ENCODE measurements around the gene PIK3CD.
"Not testable (repeated sequence)": the region's sequence is repeated elsewhere in the genome, so short reads cannot be mapped to it uniquely, and the experiment has no call there.

Gene PIK3CD

GRCh38 chr1:9654834-9655723 is 3.5 kb downstream of the PIK3CD start:
- no peak for DNase-seq (ENCODE audit: low read depth)

GRCh38 chr1:9655836-9656235 is 4.3 kb downstream of the PIK3CD start:
- no peak for DNase-seq (ENCODE audit: low read depth)

GRCh38 chr1:9657521-9658032 is 6.0 kb downstream of the PIK3CD start:
- DNase-seq (ENCODE audit: low read depth) = no peak

- DNase-seq (ENCODE audit: low read depth) = no peak
Observed at GRCh38 chr1:9658199-9658598, 6.7 kb downstream of the PIK3CD start.

GRCh38 chr1:9659328-9659727 is 7.8 kb downstream of the PIK3CD start:
- DNase-seq (ENCODE audit: low read depth) = peak; percentile 91

GRCh38 chr1:9663257-9663656 is 11.7 kb downstream of the PIK3CD start:
- no peak for DNase-seq (ENCODE audit: low read depth)

GRCh38 chr1:9665193-9665592 is 13.7 kb downstream of the PIK3CD start:
- DNase-seq (ENCODE audit: low read depth) = no peak

GRCh38 chr1:9668080-9668479 is 16.5 kb downstream of the PIK3CD start:
- DNase-seq (ENCODE audit: low read depth) = no peak

GRCh38 chr1:9670085-9670484 is 18.6 kb downstream of the PIK3CD start:
- no peak for DNase-seq (ENCODE audit: low read depth)

- DNase-seq (ENCODE audit: low read depth) = peak; percentile 81
Observed at GRCh38 chr1:9671377-9672140, 20.0 kb downstream of the PIK3CD start.

GRCh38 chr1:9672444-9672843 is 20.9 kb downstream of the PIK3CD start:
- no peak for DNase-seq (ENCODE audit: low read depth)

GRCh38 chr1:9675393-9675792 is 23.9 kb downstream of the PIK3CD start:
- DNase-seq (ENCODE audit: low read depth) = no peak

GRCh38 chr1:9676128-9676527 is 24.6 kb downstream of the PIK3CD start:
- DNase-seq (ENCODE audit: low read depth) = not testable (repeated sequence)

GRCh38 chr1:9676815-9677393 is 25.4 kb downstream of the PIK3CD start:
- DNase-seq (ENCODE audit: low read depth) = peak; percentile 22

GRCh38 chr1:9680091-9680490 is 28.6 kb downstream of the PIK3CD start:
- DNase-seq (ENCODE audit: low read depth) = no peak

GRCh38 chr1:9680828-9681227 is 29.3 kb downstream of the PIK3CD start:
- DNase-seq (ENCODE audit: low read depth) = no peak

- DNase-seq (ENCODE audit: low read depth) = no peak
Observed at GRCh38 chr1:9684801-9685200, 33.3 kb downstream of the PIK3CD start.

GRCh38 chr1:9687120-9687873 is 35.8 kb downstream of the PIK3CD start:
- DNase-seq (ENCODE audit: low read depth) = peak; percentile 79

- peak; percentile 49 for DNase-seq (ENCODE audit: low read depth)
Observed at GRCh38 chr1:9687874-9688582, 36.5 kb downstream of the PIK3CD start.

GRCh38 chr1:9688599-9688998 is 37.1 kb downstream of the PIK3CD start:
- no peak for DNase-seq (ENCODE audit: low read depth)

GRCh38 chr1:9689011-9689706 is 37.6 kb downstream of the PIK3CD start:
- peak; percentile 61 for DNase-seq (ENCODE audit: low read depth)
